GM19395 (cell line): Measurements from ENCODE around the gene LSAMP.
A peak's percentile ranks its signal among the peaks of the same experiment; 100 is the strongest.

ENCODE experiments used
- ATAC-seq: cut with Tn5 transposase; IDR thresholded peaks from one replicate; pipeline ENCODE4 v1.9.1; 2021; ENCODE audit warnings: mild to moderate bottlenecking, moderate library complexity; ENCODE audit not compliant: unreplicated experiment

The LSAMP gene

DNA sequence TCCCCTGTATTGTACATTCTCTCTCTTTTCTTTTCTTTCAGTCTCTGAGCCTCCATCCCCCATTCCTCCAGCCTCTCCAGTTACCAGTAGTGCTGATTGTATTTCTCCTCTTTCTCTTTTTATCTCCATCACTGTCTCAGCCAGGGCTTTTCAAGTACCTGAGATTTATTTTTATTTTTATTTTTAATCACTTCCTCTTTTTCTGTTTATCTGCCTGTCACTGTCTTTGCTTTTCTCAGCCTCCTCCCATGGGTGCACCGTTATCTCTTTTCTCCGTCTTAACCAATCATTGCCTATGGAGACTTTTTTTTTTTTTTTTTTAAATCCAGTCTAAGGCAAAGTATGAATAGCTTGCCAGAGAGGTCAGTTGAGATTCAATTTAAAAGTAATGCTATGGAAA is 462.7 kb downstream of the LSAMP start:
- no peak for ATAC-seq

DNA sequence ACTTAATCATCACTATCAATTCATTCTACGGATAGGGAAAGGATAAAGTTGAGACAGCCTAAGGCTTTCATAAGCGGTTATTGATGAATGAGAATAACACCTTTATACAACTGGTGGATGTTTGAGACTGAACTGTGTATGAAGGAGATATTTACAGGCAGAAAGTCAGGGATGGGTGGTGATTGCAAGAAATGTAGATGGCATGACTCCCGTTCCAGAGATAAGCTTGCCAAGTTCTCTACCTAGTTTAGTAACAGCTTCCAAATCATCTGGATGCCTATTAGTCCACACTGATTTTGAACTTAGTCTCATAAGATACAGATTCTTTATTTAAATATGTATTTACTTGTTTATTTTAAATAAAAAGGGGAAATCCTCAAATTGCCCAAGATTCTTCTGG is 463.2 kb downstream of the LSAMP start:
- no peak for ATAC-seq

- peak; percentile 59 for ATAC-seq
Observed at GRCh38 chr3:115980709-115981108, 464.6 kb downstream of the LSAMP start.

GRCh38 chr3:115977866-115978265 is 467.4 kb downstream of the LSAMP start:
- ATAC-seq, result no peak

DNA sequence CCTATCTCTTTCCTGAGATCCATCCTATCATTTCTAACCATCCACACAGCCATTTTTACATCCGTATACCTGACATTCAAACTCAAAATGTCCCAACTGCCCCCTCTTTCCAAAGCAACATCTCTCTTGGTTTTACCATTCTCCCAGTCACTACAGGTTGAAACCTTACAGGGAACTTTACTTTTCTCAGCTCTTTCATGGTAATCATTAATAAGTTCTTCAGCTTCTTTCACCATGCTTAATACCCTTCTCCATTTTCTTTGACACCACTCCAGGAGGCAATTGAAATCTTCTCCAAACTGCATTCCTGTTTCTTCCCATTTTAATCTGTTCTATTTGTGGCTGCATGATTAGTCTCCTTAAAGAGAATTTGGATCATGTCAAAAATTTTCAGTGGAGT is 469.5 kb downstream of the LSAMP start:
- no peak for ATAC-seq

GRCh38 chr3:115975353-115975752 is 469.9 kb downstream of the LSAMP start:
- peak; percentile 77 for ATAC-seq

GRCh38 chr3:115974940-115975339 is 470.3 kb downstream of the LSAMP start:
- ATAC-seq, result no peak

- ATAC-seq, result no peak
Observed at GRCh38 chr3:115968871-115969270, 476.4 kb downstream of the LSAMP start.

DNA sequence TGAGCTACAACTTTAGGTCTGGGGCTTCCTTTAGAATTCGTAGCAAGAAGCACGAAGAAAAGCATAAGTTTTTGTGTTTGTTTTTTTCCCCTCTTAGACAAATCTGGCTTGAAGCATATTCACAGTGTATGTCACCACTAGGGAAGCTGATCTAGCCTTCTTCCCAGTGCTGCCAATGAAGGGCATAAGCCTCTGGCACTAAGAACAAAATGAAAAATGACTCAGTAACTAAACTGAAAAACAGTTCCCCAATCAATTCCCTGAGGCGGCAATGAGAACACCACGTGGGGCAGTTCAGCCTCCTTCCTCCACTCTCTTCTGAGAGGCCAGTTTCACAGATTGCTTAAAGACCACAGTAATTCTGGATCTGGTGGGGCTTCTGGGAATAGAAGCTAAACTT is 483.9 kb downstream of the LSAMP start:
- no peak for ATAC-seq

DNA sequence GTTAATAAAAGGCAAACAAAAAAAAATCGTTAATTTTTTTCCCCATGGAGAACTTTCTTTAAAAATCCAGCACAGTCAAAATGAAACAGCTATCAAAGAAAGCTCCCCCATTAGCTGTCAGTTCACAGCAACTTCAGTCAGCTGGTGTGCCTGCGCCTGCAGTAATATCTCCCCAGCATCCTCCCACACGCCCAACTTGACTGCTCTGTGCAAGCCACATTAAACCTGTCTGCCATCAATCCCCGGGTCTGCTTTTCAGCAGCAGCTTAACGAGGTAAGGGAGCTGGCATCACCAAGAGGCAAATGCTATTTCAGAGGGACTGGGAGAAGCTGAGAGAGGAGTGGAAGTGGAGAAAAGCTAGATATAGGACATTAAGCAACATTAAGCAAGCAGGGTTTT is 484.5 kb downstream of the LSAMP start:
- ATAC-seq, result peak; percentile 84

DNA sequence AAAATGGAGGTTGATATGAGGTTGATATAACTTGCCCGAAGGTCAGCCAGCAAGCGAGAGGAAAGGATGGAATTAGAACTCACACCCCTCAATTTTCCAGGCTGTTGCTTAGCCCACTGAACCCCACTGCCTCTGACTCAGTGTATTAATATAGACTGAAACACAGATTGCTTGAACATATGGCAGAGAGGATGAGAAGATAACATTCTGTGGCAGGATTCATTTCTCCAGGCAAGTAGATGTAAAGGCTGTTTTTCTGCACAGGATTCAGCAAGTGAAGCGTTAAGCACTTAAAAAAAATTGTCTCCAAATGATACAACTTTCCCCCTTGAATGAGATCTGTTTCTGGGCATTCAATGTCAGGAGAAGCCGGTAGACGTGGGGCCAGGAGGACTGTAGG is 486.8 kb downstream of the LSAMP start:
- no peak for ATAC-seq

DNA sequence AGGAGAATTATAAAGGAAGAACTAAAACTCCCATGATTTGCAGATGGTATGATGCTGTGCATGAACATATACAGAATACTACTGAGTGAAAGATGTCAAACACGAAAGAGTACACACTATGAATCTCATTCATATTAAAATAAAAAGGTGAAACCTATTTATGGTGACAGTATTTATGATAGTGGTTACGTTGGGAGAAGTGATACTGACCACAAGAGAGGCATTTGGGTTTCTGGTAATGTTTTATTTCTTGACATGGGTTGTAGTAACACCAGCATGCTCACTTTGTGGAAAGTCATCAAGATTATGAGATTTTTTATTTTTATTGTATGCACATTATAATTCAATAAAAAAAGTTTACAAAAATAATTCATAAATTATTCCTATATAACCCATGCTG is 498.0 kb downstream of the LSAMP start:
- peak; percentile 50 for ATAC-seq

GRCh38 chr3:115943579-115943978 is 501.7 kb downstream of the LSAMP start:
- ATAC-seq, result peak; percentile 77

GRCh38 chr3:115937054-115937453 is 508.2 kb downstream of the LSAMP start:
- ATAC-seq, result no peak

DNA sequence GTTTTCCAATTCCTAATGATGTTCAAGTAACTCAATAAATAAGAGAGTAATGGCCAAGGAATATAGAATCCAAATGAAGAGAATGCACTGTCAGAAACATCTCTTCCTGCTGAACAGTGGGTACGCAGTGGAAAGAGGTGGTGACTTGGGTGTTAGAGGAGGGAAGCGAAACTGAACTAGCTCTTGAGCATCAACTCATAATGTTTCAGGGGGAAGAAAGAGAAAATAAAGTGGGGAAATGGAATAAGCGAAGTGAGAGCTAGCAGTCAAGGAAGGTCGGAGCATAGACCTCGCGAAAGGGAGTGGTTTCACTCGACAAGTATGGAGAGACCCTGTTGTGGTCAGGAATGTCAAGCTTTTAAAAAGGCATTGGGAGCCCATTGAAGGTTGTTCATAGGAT is 512.5 kb downstream of the LSAMP start:
- no peak for ATAC-seq

DNA sequence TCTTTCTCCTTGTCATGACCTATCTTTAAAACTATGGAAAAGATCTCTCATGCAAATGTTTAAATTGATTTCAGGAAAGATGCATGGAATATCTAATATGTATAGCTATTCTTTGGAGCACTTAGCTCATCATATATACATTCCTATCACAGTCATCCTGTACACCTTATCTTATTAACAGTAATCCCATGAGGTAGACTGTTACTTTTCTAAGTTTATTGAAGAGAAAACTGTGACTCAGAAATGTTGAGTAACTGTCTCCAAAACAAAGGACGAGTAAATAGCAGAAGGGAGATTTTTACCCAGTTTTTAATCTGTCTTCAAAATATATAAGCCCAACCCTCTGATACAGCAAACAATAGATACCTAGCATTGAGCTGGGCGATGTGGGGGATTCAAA is 513.7 kb downstream of the LSAMP start:
- no peak for ATAC-seq

DNA sequence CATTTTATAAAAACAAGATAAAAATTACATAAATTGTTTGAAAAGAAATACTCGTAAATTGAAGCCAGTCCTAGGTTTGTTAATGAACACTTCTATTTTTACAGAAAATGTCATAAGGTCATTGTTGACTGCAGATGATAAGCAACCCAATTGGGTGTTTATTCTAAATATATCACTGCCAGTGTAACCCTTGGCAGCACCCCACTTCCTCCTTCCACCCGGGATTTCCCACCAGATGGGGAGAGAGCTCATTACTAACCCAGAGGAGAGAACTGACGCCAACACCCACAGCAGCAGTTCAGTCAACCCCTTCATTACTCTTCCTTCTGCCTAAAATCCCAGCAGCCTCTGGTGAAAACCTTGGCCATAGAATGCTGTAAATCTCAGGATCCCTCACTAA is 514.4 kb downstream of the LSAMP start:
- no peak for ATAC-seq

GRCh38 chr3:115930168-115930567 is 515.1 kb downstream of the LSAMP start:
- no peak for ATAC-seq

DNA sequence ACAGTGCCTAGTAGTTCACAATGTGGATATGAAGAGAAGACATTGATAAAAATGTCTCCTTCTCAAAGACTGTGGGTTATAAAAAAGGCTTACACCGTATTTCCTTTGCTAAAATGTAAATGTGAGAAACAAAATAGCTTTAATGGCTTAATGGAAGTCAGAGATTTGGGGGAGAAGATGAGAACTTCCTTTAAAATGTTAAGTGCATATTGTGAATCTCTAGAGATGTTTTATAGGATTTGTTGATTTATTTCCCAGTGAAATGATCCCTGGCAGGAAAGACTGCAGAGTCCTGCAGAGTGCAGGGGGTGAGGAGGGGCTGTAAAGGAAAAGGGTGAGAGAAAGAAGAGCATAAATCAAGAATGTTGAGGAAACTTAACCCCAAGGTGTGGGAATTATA is 516.9 kb downstream of the LSAMP start:
- ATAC-seq, result no peak

- ATAC-seq, result no peak
Observed at GRCh38 chr3:115927197-115927596, 518.1 kb downstream of the LSAMP start.

DNA sequence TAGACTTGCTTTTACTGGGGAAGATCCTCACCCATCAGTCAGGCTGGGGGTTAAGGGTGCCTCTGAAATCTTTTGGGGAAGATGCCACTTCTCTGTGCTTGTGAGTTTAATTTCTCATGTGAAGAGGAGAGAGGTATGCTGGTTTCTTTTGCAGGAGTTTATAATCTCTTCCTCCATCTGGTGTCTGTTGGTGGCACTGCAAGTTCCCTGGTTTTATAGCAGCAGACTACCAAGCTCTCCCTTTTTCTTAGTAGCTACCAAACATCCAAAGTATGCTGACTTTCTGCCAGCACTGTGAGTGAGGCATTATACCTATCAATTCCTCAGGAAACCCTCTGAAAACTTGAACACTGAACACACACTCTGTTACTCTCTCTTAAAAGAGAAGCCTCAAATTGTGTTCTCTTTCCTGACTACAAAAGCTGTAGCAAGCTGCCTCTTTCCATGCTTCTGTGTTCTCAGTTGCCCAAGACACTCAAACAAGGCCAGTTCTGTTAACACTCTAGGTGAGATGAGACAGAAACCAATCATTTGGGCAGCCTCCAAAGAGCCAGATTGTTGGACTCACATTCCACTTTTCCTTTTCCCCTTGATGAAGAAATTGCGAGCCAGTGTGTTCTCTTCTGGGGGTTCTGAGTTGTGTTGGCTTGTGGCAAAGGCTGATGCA is 522.5 kb downstream of the LSAMP start:
- ATAC-seq, result no peak

DNA sequence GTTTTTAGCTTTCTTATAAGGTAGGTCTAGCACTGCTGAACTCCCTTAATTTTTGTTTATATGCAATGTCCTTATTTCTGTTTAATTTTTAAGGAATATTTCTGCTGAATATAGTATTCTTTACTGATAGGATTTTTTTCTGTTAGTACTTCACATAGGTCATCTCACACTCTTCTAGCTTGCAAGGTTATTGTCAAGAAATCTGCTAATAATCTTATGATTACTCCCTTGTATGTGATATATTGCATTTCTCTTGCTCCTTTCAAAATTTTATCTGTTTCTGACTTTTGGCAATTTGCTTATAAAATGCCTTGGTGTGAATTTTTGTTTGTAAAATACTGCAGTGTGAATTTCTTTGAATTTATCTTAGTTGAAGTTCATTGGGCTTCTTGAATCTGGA is 523.6 kb downstream of the LSAMP start:
- no peak for ATAC-seq

DNA sequence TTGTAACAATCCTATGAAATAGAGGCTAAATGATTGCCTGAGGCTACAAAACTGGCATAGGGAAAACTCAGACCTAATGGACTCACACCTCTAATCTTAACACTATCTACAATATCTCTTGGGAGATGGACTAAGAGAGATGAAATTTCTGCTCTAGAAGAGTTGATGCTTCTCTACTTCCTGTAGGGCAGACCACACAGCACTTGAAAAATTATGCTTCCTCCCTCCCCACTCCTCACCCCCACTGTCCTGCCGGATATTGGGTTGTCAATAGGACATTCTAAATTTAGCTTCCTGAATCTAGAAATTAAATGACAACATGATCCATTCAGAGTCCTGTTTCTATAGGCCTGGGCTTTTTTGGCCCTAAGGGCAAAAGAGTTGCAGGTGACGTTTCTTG is 526.4 kb downstream of the LSAMP start:
- ATAC-seq, result no peak
